ENCODE data around the gene ADAMTS2.

GRCh38 chr5:179185941-179186411, 159.3 kb downstream of the ADAMTS2 start:
- TF ChIP-seq CTCF (IDR thresholded peaks at IDR 0.05; ENCODE audit: insufficient read depth, low read length, poor library complexity, severe bottlenecking) (no peak), EZH2phosphoT487 (conservative IDR thresholded peaks at IDR 0.05; ENCODE audit: low read length) (no peak)
